HCT116 (cell line): ENCODE data around the gene FAM168B. TPM values are rescaled to one million over a fixed set of nuclear protein-coding genes. Genes with fewer than 3 reads are reported as not detected.
A peak's percentile ranks its signal among the peaks of the same experiment; 100 is the strongest.

Experiments used
- ATAC-seq: fragments of 200-7000 bp; cut with Tn5 transposase; 2 replicates; pipeline ENCODE4 v1.9.1; 2020; ENCODE audit warnings: mild to moderate bottlenecking, moderate library complexity
- BruUV-seq: library from RNA; stranded (reverse); fragments of 400-500 nt; replicated peaks from 2 replicates; lab custom pipeline; 2021; lab: Mats Ljungman, UMichigan
- CTCF ChIA-PET: fragments of 300-600 bp; sonication (Branson Sonifier 250); formaldehyde crosslinking; loops from one replicate; lab custom pipeline; 2021; ENCODE audit warnings: antibody characterized with exemption; lab: Charles Lee
- POLR2A ChIA-PET: fragments of 300-600, 350-600 bp; sonication (Branson Sonifier 250); formaldehyde crosslinking; loops from one replicate; lab custom pipeline; 2021; ENCODE audit warnings: antibody characterized with exemption; lab: Charles Lee
- RAD21 ChIA-PET, 2 experiments: fragments of 300-600 bp; sonication (Branson Sonifier 250); formaldehyde crosslinking; loops; one replicate each; lab custom pipeline; 2023; ENCODE audit warnings: low total read pairs in 2 of 2; ENCODE audit not compliant: uncharacterized antibody in 2 of 2, unreplicated experiment in 2 of 2, low non-redundant PET in 1 of 2; lab: Charles Lee
- DNase-seq: peaks from one replicate; pipeline ENCODE4 v3.0.0-alpha.2; 2010; ENCODE audit warnings: low read depth, low spot score
- H2AFZ ChIP-seq: fragments of 200-600 bp; shearing (Covaris generic), sonication (generic); 2 replicates; pipeline ENCODE4 v1.6.1; 2017; ENCODE audit warnings: low read depth, mixed run types, mixed read lengths, antibody characterized with exemption, low read length; ENCODE audit not compliant: poor library complexity, severe bottlenecking
- H3K27ac ChIP-seq: 2 replicates; pipeline ENCODE4 v1.5.1; 2012; ENCODE audit warnings: low read depth, low read length
- H3K27me3 ChIP-seq: fragments of 200-600 bp; sonication (generic); 2 replicates; pipeline ENCODE4 v1.6.1; 2016; ENCODE audit warnings: mixed run types, low read length, mixed read lengths; ENCODE audit not compliant: insufficient read depth
- H3K36me3 ChIP-seq, 2 experiments: fragments of 200-500 bp in 1 of 2; fragments of 200-600 bp in 1 of 2; sonication (Bioruptor generic) in 1 of 2; sonication (generic) in 1 of 2; 2 replicates each; pipeline versions ENCODE4 v1.5.1 to v1.6.1; 2014 to 2016; ENCODE audit warnings: low read length in 2 of 2, inconsistent platforms in 1 of 2, mixed read lengths in 1 of 2, mixed run types in 1 of 2; ENCODE audit not compliant: insufficient read depth in 2 of 2, control insufficient read depth in 1 of 2
- H3K4me1 ChIP-seq, 2 experiments: fragments of 200-600 bp in 1 of 2; sonication (generic) in 1 of 2; 2 replicates each; pipeline versions ENCODE4 v1.5.1 to v1.6.1; 2012 to 2017; ENCODE audit warnings: low read length in 2 of 2, inconsistent platforms in 1 of 2, mild to moderate bottlenecking in 1 of 2, mixed read lengths in 1 of 2, mixed run types in 1 of 2, moderate library complexity in 1 of 2; ENCODE audit not compliant: insufficient read depth in 2 of 2, control insufficient read depth in 1 of 2
- H3K4me2 ChIP-seq: fragments of 200-600 bp; sonication (generic); 2 replicates; pipeline ENCODE4 v1.6.1; 2017; ENCODE audit warnings: mixed run types, low read length, mixed read lengths
- H3K4me3 ChIP-seq, 2 experiments: fragments of 200-600 bp in 1 of 2; sonication (generic) in 1 of 2; replicated peaks in 1 of 2; 2 replicates each; pipeline ENCODE4 v1.5.1; 2011 to 2016; ENCODE audit warnings: low read length in 2 of 2, control low read depth in 1 of 2, low read depth in 1 of 2, mild to moderate bottlenecking in 1 of 2, mixed read lengths in 1 of 2, mixed run types in 1 of 2
- H3K79me2 ChIP-seq: fragments of 200-600 bp; sonication (generic); 2 replicates; pipeline ENCODE4 v1.6.1; 2017; ENCODE audit warnings: mild to moderate bottlenecking, mixed run types, low read length, moderate library complexity, mixed read lengths; ENCODE audit not compliant: insufficient read depth
- H3K9ac ChIP-seq: fragments of 200-600 bp; sonication (generic); 2 replicates; pipeline ENCODE4 v1.6.1; 2016; ENCODE audit warnings: low read length, mixed read lengths
- H3K9me2 ChIP-seq: fragments of 200-600 bp; sonication (generic), shearing (Covaris generic); 2 replicates; pipeline ENCODE4 v1.6.1; 2017; ENCODE audit warnings: mixed run types, mild to moderate bottlenecking, moderate library complexity; ENCODE audit not compliant: insufficient read depth
- H3K9me3 ChIP-seq, 2 experiments: fragments of 200-500 bp in 1 of 2; fragments of 200-600 bp in 1 of 2; sonication (Bioruptor generic) in 1 of 2; sonication (generic) in 1 of 2; 2 replicates each; pipeline ENCODE4 v1.6.1; 2014 to 2017; ENCODE audit warnings: low read length in 2 of 2, mixed read lengths in 2 of 2, inconsistent platforms in 1 of 2, low read depth in 1 of 2, mild to moderate bottlenecking in 1 of 2, mixed run types in 1 of 2, moderate library complexity in 1 of 2; ENCODE audit not compliant: control insufficient read depth in 1 of 2, insufficient read depth in 1 of 2
- H4K20me1 ChIP-seq: fragments of 200-600 bp; sonication (generic), shearing (Covaris generic); 2 replicates; pipeline ENCODE4 v1.6.1; 2017; ENCODE audit warnings: mixed run types, mild to moderate bottlenecking, moderate library complexity; ENCODE audit not compliant: insufficient read depth
- CBX3 ChIP-seq: IDR thresholded peaks from 2 replicates; pipeline ENCODE4 v1.6.1; 2012; ENCODE audit warnings: low read depth
- CEBPB ChIP-seq: IDR thresholded peaks from 2 replicates; pipeline ENCODE4 v1.6.1; 2012; ENCODE audit warnings: low read depth
- EGR1 ChIP-seq: IDR thresholded peaks from 2 replicates; pipeline ENCODE4 v1.6.1; 2012; ENCODE audit warnings: low read depth
- EZH2 ChIP-seq: fragments of 200-600 bp; sonication (generic); IDR thresholded peaks from 2 replicates; pipeline ENCODE4 v1.6.1; 2017; ENCODE audit warnings: antibody characterized with exemption, mixed run types
- EZH2phosphoT487 ChIP-seq: fragments of 200-600 bp; IDR thresholded peaks from 2 replicates; pipeline ENCODE4 v1.6.1; 2018; ENCODE audit warnings: antibody characterized with exemption, borderline replicate concordance
- FOSL1 ChIP-seq: IDR thresholded peaks from 2 replicates; pipeline ENCODE4 v1.6.1; 2012; ENCODE audit warnings: low read depth
- RAD21 ChIP-seq: IDR thresholded peaks from 2 replicates; pipeline ENCODE4 v1.6.1; 2012; ENCODE audit warnings: low read depth, mild to moderate bottlenecking
- SIN3A ChIP-seq: IDR thresholded peaks from 2 replicates; pipeline ENCODE4 v1.6.1; 2012; ENCODE audit warnings: low read depth
- SRF ChIP-seq: IDR thresholded peaks from 2 replicates; pipeline ENCODE4 v1.6.1; 2012; ENCODE audit warnings: low read depth
- ZNF274 ChIP-seq: fragments of 200-500 bp; sonication (Bioruptor generic); IDR thresholded peaks from 2 replicates; pipeline ENCODE4 v1.6.1; 2014; ENCODE audit warnings: mild to moderate bottlenecking, low read depth, low read length, inconsistent platforms
- intact Hi-C: fragments of 100-400 bp; cut with micrococcal nuclease; formaldehyde crosslinking; loops from 2 replicates; pipeline ENCODE4 v1.10.0; 2022
- total RNA-seq: library from RNA; stranded (reverse); gene quantifications from one replicate; pipeline ENCODE4 v1.2.1, GENCODE V29; 2021; ENCODE audit not compliant: unreplicated experiment
- TF ChIP-seq, protein P1 (sequence below): IDR thresholded peaks from 2 replicates; pipeline ENCODE4 v1.6.1; 2012
- TF ChIP-seq, protein P2 (sequence below): IDR thresholded peaks from 2 replicates; pipeline ENCODE4 v1.6.1; 2011; ENCODE audit warnings: mild to moderate bottlenecking, low read length, moderate library complexity; ENCODE audit not compliant: insufficient replicate concordance; ENCODE audit errors: extremely low read depth

FAM168B gene
- total RNA-seq, 1 experiment from 2014 or later = 94.5 TPM

DNA sequence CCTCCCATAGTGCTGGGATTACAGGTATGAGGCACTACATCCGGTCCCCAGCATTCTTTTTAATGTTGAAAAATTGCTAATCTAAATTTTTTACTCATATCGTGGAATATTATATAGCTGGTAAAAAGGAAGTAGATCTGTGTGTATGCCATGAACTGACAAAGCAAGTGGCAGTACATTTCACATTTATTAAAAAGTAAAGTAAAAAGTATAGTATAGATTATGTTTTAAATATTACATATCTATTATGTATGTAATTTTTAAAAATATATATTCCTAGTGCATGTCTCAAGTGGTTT lies 37.0 kb upstream of the FAM168B start:
- no TSS peak for BruUV-seq
- intact Hi-C loops = no loop called here
- Histone ChIP-seq H3K4me3 (no peak overlapping the region), H4K20me1 (no peaks in the 10 kb centered on the region), H3K27me3 (no peaks in the 10 kb centered on the region), H3K9me3 (no peaks in the 10 kb centered on the region), H3K79me2 (peaks cover 12% of the 10 kb centered on the region; the same call in 1 of the 2 replicates), H3K4me2 (peak overlapping the region; percentile 26; the same call in 1 of the 2 replicates), H3K9ac (no peak overlapping the region), H3K9me2 (no peaks in the 10 kb centered on the region), H3K27ac (peak overlapping the region; percentile 29; the same call in 1 of the 2 replicates)
- ChIA-PET POLR2A (no interaction called here), RAD21 (no interaction called here), CTCF (no interaction called here)
- no peak for ATAC-seq
- TF ChIP-seq, protein P1, sequence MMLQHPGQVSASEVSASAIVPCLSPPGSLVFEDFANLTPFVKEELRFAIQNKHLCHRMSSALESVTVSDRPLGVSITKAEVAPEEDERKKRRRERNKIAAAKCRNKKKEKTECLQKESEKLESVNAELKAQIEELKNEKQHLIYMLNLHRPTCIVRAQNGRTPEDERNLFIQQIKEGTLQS = no peak
- TF ChIP-seq SRF = no peak
- TF ChIP-seq EGR1 = no peak
- TF ChIP-seq, protein P2, sequence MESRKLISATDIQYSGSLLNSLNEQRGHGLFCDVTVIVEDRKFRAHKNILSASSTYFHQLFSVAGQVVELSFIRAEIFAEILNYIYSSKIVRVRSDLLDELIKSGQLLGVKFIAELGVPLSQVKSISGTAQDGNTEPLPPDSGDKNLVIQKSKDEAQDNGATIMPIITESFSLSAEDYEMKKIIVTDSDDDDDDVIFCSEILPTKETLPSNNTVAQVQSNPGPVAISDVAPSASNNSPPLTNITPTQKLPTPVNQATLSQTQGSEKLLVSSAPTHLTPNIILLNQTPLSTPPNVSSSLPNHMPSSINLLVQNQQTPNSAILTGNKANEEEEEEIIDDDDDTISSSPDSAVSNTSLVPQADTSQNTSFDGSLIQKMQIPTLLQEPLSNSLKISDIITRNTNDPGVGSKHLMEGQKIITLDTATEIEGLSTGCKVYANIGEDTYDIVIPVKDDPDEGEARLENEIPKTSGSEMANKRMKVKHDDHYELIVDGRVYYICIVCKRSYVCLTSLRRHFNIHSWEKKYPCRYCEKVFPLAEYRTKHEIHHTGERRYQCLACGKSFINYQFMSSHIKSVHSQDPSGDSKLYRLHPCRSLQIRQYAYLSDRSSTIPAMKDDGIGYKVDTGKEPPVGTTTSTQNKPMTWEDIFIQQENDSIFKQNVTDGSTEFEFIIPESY = no peak
- TF ChIP-seq SIN3A = no peak
- no peak for TF ChIP-seq FOSL1
- TF ChIP-seq EZH2 = no peak
- TF ChIP-seq RAD21 = no peak
- TF ChIP-seq, all 23 proteins: peak for 0
- Histone ChIP-seq H3K4me1 (peaks cover 0 to 23% of the 10 kb centered on the region in 2 experiments; a peak in 2 of 4 replicates), H3K36me3 (peaks cover 43 to 57% of the 10 kb centered on the region in 2 experiments), H2AFZ (no peak overlapping the region)
- DNase-seq = no peak

DNA sequence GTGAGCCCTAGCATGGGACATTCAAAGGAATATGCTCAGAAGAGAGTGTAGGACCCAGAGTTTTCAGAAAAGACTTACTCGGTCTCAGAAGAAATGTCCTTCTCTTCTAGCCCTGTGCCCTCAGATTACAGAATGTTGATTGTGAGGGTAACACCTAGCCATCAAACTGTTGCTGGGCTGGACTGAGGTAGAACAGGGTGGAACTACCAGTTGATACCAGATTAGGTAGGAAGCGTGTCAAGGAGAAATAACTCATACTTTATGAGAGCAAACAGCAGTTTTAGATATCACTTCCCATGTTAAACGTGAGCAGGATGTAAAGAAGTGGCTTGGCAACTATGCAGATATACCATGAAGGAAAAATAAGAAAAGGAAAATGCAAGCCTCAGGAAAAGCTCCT lies 34.7 kb upstream of the FAM168B start:
- no TSS peak for BruUV-seq
- Histone ChIP-seq H3K4me1 (peaks cover 0 to 23% of the 10 kb centered on the region in 2 experiments; a peak in 2 of 4 replicates), H3K4me2 (no peak overlapping the region), H3K9ac (no peak overlapping the region), H2AFZ (no peak overlapping the region), H3K27ac (no peak overlapping the region), H3K79me2 (peaks cover 20% of the 10 kb centered on the region), H3K9me3 (no peaks in the 10 kb centered on the region), H3K4me3 (no peak overlapping the region), H4K20me1 (no peaks in the 10 kb centered on the region), H3K36me3 (peaks cover 38 to 54% of the 10 kb centered on the region in 2 experiments), H3K9me2 (no peaks in the 10 kb centered on the region), H3K27me3 (no peaks in the 10 kb centered on the region)
- RAD21 ChIA-PET = no interaction called here
- CTCF ChIA-PET = no interaction called here
- no peak for ATAC-seq
- DNase-seq = no peak
- no peak for TF ChIP-seq ZNF274
- no peak for TF ChIP-seq CEBPB
- TF ChIP-seq EZH2phosphoT487 = no peak
- TF ChIP-seq CBX3 = no peak
- intact Hi-C loops = no loop called here
- POLR2A ChIA-PET = no interaction called here
